Erythroblast (primary cell): ENCODE results near the gene STAT1.

Experiments used
- DNase-seq, 2 experiments: peaks; one replicate each; lab custom pipeline; 2025; lab: John Stamatoyannopoulos, UW
- GATA1 ChIP-seq: IDR thresholded peaks from 2 replicates; pipeline ENCODE4 v1.6.1; 2011; ENCODE audit warnings: low read depth, mild to moderate bottlenecking, control low read depth, low read length, moderate library complexity
- POLR2A ChIP-seq: IDR thresholded peaks from 2 replicates; pipeline ENCODE4 v1.6.1; 2011; ENCODE audit warnings: mild to moderate bottlenecking, low read length

Gene STAT1

DNA sequence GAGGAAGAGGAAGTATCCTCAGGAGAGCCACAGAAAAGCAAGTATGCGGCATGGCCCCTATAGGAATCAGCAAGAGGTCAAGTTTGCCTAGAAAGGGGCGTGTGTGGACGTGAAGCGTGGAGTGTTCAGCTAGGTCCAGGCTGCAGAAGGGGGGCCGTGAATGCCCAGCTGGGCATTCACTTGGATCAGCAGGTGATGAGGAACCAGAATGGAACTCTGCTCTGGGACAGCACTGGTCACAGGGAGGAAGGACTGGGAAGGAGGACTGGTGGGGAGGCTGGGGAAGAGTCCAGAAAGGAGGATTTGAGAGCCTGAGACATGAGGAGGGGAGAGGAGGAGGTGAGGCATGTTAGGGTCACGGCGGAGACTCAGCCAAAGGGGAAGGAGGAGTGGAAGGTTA is 19.8 kb downstream of the STAT1 start:
- no peak for DNase-seq
- no peak for TF ChIP-seq GATA1
- TF ChIP-seq POLR2A: no peak

GRCh38 chr2:190993292-190993643 is 20.7 kb downstream of the STAT1 start:
- no peak for TF ChIP-seq POLR2A
- no peak for TF ChIP-seq GATA1
- DNase-seq: no peak

DNA sequence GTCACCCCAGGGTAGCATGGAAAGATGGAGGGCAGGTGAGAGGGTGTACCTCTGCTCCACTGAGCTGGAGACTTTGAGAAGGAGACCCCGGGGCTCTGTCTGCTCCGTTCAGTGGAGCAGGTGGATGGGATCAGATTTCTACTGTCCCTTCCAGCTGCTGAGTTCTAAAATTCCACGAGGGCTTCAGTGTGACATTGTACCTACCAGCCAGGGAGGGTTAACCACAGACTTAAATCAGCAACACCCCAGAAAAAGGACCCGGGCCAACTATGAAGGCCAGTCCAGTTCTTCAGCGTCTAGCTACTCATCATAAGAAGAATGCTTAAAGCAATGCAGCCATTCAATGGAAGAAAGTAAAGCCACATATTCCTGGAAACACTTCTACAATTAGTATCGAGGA is 23.8 kb downstream of the STAT1 start:
- TF ChIP-seq POLR2A (no peak), GATA1 (no peak)

DNA sequence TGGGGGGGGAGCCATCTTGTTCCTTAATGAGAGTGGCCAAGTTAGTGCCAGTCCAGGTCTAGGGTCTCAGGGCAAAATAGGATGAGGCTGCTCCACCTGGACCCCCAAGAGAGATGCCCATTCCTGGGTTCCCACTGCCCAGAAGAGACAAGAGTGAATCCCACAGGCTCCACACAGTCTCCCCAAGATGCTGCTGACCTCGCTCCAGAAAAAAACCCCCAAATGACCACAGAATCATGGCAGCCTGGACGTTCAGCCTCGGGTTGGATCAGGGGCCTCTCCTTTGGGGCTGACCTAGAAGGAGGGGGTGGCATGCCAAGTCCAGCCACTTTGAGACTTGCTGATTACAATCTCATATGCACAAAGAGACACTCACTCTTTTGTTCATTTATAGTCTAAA is 25.1 kb downstream of the STAT1 start:
- TF ChIP-seq POLR2A: no peak
- TF ChIP-seq GATA1: no peak
- no peak for DNase-seq

More for the DNA sequence above, 23.8 kb downstream of the STAT1 start:
- DNase-seq: no peak

DNA sequence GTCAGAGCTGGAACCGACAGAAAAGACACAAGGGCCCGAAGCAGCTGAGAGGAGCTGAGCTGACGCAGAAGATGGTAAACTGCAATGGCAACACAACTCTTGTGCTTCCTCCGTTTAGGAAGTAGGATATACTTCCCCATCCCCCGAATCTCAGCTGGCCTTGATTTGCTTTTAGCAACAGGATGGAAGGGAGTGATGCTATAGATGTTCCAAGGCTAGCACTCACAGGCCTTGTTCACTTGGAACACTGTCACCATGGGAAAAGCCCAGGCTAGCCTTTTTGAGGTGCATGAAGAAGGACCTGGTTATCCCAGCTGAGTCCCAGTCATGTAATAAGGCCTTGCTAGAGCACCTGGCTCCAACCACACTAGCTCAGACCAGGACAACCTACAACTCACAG is 26.0 kb downstream of the STAT1 start:
- no peak for DNase-seq
- TF ChIP-seq POLR2A (no peak), GATA1 (no peak)

DNA sequence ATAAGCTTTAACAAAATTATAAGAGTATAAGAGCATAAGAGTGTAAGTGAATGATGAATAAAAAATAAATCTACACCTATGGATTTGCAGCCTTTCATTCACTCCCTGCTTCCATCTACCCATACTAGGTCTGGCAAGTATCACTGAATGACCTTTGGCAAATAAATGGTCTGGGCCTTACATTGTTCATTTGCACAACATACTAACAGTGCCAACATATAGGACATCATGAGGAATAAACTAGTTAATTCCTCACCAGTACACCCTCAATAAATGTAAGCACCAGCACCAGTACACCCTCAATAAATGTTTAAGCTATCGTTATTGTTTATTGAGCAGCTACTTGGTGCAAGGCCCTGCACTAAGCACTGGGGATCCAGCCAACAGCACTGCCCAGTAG is 26.9 kb downstream of the STAT1 start:
- TF ChIP-seq POLR2A (no peak), GATA1 (no peak)

DNA sequence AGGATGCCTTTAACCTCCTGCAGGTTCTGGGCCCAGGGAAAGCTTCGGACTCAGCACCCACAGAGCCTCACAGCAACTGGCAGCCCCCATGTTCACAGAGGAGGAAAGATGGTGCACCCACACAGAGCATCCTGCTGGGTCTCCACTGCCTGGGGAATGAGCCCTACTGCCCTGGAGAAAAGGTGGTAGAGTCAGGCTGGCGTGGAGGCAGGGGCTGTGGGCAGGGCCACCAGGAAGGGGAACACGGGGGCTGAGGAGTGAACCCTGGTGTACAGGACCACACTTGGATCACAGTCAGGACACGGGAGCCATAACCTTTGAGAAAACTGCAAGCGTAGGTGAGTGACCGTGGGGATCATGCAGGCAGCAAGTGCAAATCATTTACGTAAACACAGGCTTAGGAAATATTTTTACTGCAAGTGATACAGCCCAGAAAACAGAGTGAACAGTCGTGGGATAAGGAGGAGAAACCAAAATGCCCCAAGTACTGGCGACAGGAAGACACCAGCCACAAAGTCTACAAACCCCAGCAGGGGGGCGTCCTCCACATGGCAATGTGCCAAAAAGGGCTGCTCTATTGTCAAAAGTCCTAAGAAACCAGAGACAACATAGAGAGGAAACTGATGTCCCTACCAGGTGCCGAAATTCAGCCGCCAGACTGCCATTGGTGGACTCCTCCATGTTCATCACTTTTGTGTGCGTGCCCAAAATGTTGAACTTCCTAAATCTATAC is 27.6 kb downstream of the STAT1 start:
- no peak for TF ChIP-seq GATA1
- no peak for TF ChIP-seq POLR2A
- DNase-seq: no peak

More for the DNA sequence above, 26.9 kb downstream of the STAT1 start:
- no peak for DNase-seq

DNA sequence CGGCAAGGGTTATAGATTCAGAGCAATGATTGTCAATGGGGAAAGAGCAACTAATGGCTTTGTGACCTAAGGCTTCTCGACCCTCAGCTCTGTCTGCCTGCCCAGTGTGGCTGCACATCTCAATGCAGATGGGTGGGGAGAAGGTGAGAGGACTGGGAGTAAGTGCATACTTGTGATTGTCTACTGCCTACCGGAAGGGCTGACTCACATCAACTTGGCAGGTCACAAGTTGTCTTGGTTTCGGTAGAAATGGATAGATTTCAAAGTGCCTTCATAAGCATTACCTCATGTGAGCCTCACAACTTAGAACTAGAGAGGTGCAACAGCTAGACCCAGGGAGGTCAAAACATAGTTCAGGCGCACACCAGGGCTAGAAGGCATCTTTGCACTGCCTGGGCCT is 29.4 kb downstream of the STAT1 start:
- no peak for DNase-seq
- TF ChIP-seq GATA1: no peak
- TF ChIP-seq POLR2A: no peak

GRCh38 chr2:190982262-190983034 is 31.5 kb downstream of the STAT1 start:
- no peak for DNase-seq
- TF ChIP-seq POLR2A (no peak), GATA1 (no peak)

- TF ChIP-seq POLR2A (no peak), GATA1 (no peak)
- DNase-seq: no peak
Measured at GRCh38 chr2:190981733-190982132, 32.2 kb downstream of the STAT1 start.

- no peak for DNase-seq
- TF ChIP-seq GATA1 (no peak), POLR2A (no peak)
Measured at GRCh38 chr2:190981333-190981732, 32.6 kb downstream of the STAT1 start.

DNA sequence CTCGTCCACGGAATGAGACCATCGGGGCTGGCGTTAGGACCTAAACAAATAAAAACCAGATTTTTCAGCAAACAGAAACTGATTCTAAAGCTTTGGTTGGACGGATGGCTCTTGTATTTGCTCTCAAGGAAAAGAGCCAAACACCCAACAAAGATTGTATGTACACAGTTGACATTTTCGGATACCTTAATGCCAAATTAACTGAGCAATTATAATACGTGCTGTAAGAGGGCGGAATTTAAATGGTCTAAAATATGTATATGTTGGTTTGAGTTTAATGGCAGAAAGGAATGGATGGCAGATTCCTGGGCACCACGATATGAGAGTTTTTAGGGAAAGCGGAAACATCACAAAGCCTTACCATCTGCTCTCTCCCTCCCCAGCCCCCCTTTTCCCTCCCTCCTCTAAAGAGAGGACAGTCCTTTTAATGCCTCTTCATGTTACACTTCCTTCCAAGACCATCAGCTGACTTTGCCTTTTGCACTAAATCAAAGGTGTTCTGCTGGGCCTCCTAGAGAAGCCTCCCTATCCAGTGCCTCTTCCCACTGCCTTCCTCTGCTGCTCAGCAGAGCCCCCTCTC is 33.3 kb downstream of the STAT1 start:
- no peak for TF ChIP-seq GATA1
- TF ChIP-seq POLR2A: no peak
- DNase-seq: no peak

GRCh38 chr2:190979906-190980629 is 33.9 kb downstream of the STAT1 start:
- TF ChIP-seq GATA1: no peak
- TF ChIP-seq POLR2A: no peak
- no peak for DNase-seq

DNA sequence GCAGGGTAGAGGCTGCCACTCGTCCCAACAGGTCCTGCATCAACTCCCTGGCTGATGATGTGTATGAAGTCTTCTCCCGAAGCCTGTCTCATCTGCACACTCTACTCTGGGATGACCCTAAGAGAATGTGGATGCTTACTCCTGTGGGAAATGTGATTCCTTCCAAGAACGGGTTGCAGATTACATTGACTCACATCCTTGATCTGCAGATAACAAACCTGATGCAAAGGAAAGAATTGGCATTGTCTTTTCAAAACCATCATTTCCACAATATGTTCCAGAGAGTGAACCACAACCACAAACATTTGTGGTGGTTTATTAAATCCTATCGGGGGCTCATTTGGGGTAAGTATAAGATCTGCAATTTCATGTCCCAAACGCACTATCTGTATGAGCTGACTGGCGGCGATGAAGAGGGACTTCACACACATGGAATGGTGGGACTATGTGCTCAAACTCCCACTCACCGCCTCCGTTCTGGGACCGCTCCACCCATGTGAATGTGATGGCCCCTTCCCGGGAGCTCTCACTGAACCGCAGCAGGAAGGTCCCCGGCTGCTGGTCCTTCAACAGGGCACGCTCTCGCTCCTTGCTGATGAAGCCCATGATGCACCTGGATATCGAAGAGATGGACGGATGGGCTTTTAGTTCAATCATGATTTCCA is 35.5 kb downstream of the STAT1 start:
- TF ChIP-seq POLR2A: no peak
- TF ChIP-seq GATA1: no peak
- no peak for DNase-seq
